Stomach smooth muscle (tissue), 2 donors: ENCODE data around the gene HAUS8.
"Not testable (repeated sequence)": the region's sequence is repeated elsewhere in the genome, so short reads cannot be mapped to it uniquely, and the experiment has no call there.

Source experiments
- H3K27ac ChIP-seq: one replicate; pipeline ENCODE4 v1.7.0; 2013; ENCODE audit warnings: mild to moderate bottlenecking, low read length, inconsistent platforms
- H3K27me3 ChIP-seq, 2 donors: one replicate each; pipeline ENCODE4 v1.7.0; 2013; ENCODE audit warnings: low read length in 2 of 2; ENCODE audit not compliant: insufficient read depth in 2 of 2, control insufficient read depth in 1 of 2
- H3K36me3 ChIP-seq, 2 donors: one replicate each; pipeline ENCODE4 v1.7.0; 2013; ENCODE audit warnings: low read length in 2 of 2; ENCODE audit not compliant: control insufficient read depth in 2 of 2, insufficient read depth in 2 of 2
- H3K4me1 ChIP-seq: one replicate; pipeline ENCODE4 v1.7.0; 2013; ENCODE audit warnings: low read length; ENCODE audit not compliant: control insufficient read depth, insufficient read depth
- H3K4me3 ChIP-seq, 2 donors: one replicate each; pipeline ENCODE4 v1.7.0; 2013; ENCODE audit warnings: low read length in 2 of 2
- H3K9ac ChIP-seq, 2 donors: one replicate each; pipeline ENCODE4 v1.7.0; 2013; ENCODE audit warnings: low read length in 2 of 2, mild to moderate bottlenecking in 1 of 2
- H3K9me3 ChIP-seq, 2 donors: one replicate each; pipeline ENCODE4 v1.7.0; 2013; ENCODE audit warnings: low read length in 2 of 2; ENCODE audit not compliant: control insufficient read depth in 2 of 2
- donor health status: healthy.
- donor health status: Pancreatic carcinoma.

Gene HAUS8

GRCh38 chr19:17021328-17021727 lies 53.9 kb downstream of the HAUS8 start:
- Histone ChIP-seq H3K4me1 (no peaks in the 10 kb centered on the region), H3K27me3 (peaks cover 14 to 17% of the 10 kb centered on the region in 2 donors), H3K36me3 (no peaks in the 10 kb centered on the region), H3K27ac (no peak overlapping the region), H3K9ac (no peak overlapping the region), H3K9me3 (peaks cover 9 to 15% of the 10 kb centered on the region in 2 donors), H3K4me3 (no peak overlapping the region)

GRCh38 chr19:17020823-17021222 lies 54.4 kb downstream of the HAUS8 start:
- H3K4me3 ChIP-seq = no peak overlapping the region
- H3K27me3 ChIP-seq = peaks cover 9 to 15% of the 10 kb centered on the region in 2 donors
- peaks cover 9 to 15% of the 10 kb centered on the region in 2 donors for H3K9me3 ChIP-seq
- no peak overlapping the region for H3K9ac ChIP-seq
- H3K36me3 ChIP-seq = no peaks in the 10 kb centered on the region
- no peak overlapping the region for H3K27ac ChIP-seq
- H3K4me1 ChIP-seq = no peaks in the 10 kb centered on the region

- Histone ChIP-seq H3K27me3 (peaks cover 6 to 11% of the 10 kb centered on the region in 2 donors), H3K27ac (no peak overlapping the region), H3K4me1 (no peaks in the 10 kb centered on the region), H3K36me3 (no peaks in the 10 kb centered on the region), H3K4me3 (no peak overlapping the region), H3K9ac (no peak overlapping the region), H3K9me3 (peaks cover 9 to 15% of the 10 kb centered on the region in 2 donors)
Measured at GRCh38 chr19:17020385-17020784, 54.9 kb downstream of the HAUS8 start.

GRCh38 chr19:17014212-17014861 lies 60.9 kb downstream of the HAUS8 start:
- not testable (repeated sequence) for H3K4me1 ChIP-seq, H3K27ac ChIP-seq, H3K4me3 ChIP-seq, H3K36me3 ChIP-seq, H3K27me3 ChIP-seq, H3K9me3 ChIP-seq, H3K9ac ChIP-seq

- no peaks in the 10 kb centered on the region for H3K36me3 ChIP-seq
- no peak overlapping the region for H3K27ac ChIP-seq
- no peak overlapping the region for H3K9ac ChIP-seq
- no peaks in the 10 kb centered on the region for H3K9me3 ChIP-seq
- H3K4me1 ChIP-seq = no peaks in the 10 kb centered on the region
- peaks cover 0 to 3% of the 10 kb centered on the region in 2 donors for H3K27me3 ChIP-seq
- H3K4me3 ChIP-seq = no peak overlapping the region
Measured at GRCh38 chr19:17011485-17011884, 63.8 kb downstream of the HAUS8 start.

GRCh38 chr19:17006579-17006978 lies 68.7 kb downstream of the HAUS8 start:
- no peaks in the 10 kb centered on the region for H3K36me3 ChIP-seq
- no peak overlapping the region for H3K4me3 ChIP-seq
- H3K27me3 ChIP-seq = no peaks in the 10 kb centered on the region
- H3K4me1 ChIP-seq = no peaks in the 10 kb centered on the region
- no peaks in the 10 kb centered on the region for H3K9me3 ChIP-seq
- H3K27ac ChIP-seq = no peak overlapping the region
- H3K9ac ChIP-seq = no peak overlapping the region

GRCh38 chr19:17005000-17005399 lies 70.3 kb downstream of the HAUS8 start:
- Histone ChIP-seq H3K9ac (no peak overlapping the region), H3K4me3 (no peak overlapping the region), H3K9me3 (no peaks in the 10 kb centered on the region), H3K27ac (no peak overlapping the region), H3K4me1 (no peaks in the 10 kb centered on the region), H3K27me3 (no peaks in the 10 kb centered on the region), H3K36me3 (no peaks in the 10 kb centered on the region)

GRCh38 chr19:17004386-17004785 lies 70.9 kb downstream of the HAUS8 start:
- H3K9ac ChIP-seq = no peak overlapping the region
- no peaks in the 10 kb centered on the region for H3K27me3 ChIP-seq
- no peak overlapping the region for H3K27ac ChIP-seq

GRCh38 chr19:17002455-17002854 lies 72.8 kb downstream of the HAUS8 start:
- no peaks in the 10 kb centered on the region for H3K27me3 ChIP-seq
- H3K27ac ChIP-seq = no peak overlapping the region
- peaks cover 4% of the 10 kb centered on the region in 2 donors for H3K9me3 ChIP-seq
- H3K36me3 ChIP-seq = no peaks in the 10 kb centered on the region
- no peaks in the 10 kb centered on the region for H3K4me1 ChIP-seq
- no peak overlapping the region for H3K9ac ChIP-seq
- no peak overlapping the region for H3K4me3 ChIP-seq

More at GRCh38 chr19:17004386-17004785, 70.9 kb downstream of the HAUS8 start:
- no peaks in the 10 kb centered on the region for H3K36me3 ChIP-seq
- no peaks in the 10 kb centered on the region for H3K9me3 ChIP-seq
- H3K4me1 ChIP-seq = no peaks in the 10 kb centered on the region
- no peak overlapping the region for H3K4me3 ChIP-seq

- no peaks in the 10 kb centered on the region for H3K4me1 ChIP-seq
- no peaks in the 10 kb centered on the region for H3K36me3 ChIP-seq
- no peak overlapping the region for H3K4me3 ChIP-seq
- H3K9me3 ChIP-seq = peaks cover 4% of the 10 kb centered on the region in 2 donors
- H3K27me3 ChIP-seq = no peaks in the 10 kb centered on the region
- H3K27ac ChIP-seq = no peak overlapping the region
- H3K9ac ChIP-seq = no peak overlapping the region
Measured at GRCh38 chr19:17001603-17002183, 73.6 kb downstream of the HAUS8 start.
